GM23338 (cell line): Measurements from ENCODE around the gene KRTAP5-6. TPM values are rescaled to one million over a fixed set of nuclear protein-coding genes. Genes with fewer than 3 reads are reported as not detected.

Experiments
- ATAC-seq: fragments of 200-7000 bp; cut with Tn5 transposase; 3 replicates; pipeline ENCODE4 v1.9.1; 2020
- DNase-seq: peaks from one replicate; pipeline ENCODE4 v3.0.0-alpha.2; 2015; ENCODE audit warnings: low spot score
- H2AFZ ChIP-seq: fragments of 200-600 bp; sonication (generic); 2 replicates; pipeline ENCODE4 v1.8.0; 2016; ENCODE audit warnings: antibody characterized with exemption, mild to moderate bottlenecking, moderate library complexity
- H3F3A ChIP-seq: fragments of 200-600 bp; sonication (generic); replicated peaks from 2 replicates; pipeline ENCODE4 v1.8.0; 2017; ENCODE audit warnings: antibody characterized with exemption, mixed run types, low read depth
- H3K27ac ChIP-seq: fragments of 200-600 bp; sonication (generic); 2 replicates; pipeline ENCODE4 v1.6.1; 2016; ENCODE audit warnings: low read depth
- H3K27me3 ChIP-seq: fragments of 200-600 bp; sonication (generic); 2 replicates; pipeline ENCODE4 v1.8.0; 2016; ENCODE audit warnings: mild to moderate bottlenecking, mixed run types, moderate library complexity; ENCODE audit not compliant: insufficient read depth
- H3K36me3 ChIP-seq: fragments of 200-600 bp; sonication (generic); 2 replicates; pipeline ENCODE4 v1.8.0; 2016; ENCODE audit warnings: mild to moderate bottlenecking; ENCODE audit not compliant: insufficient read depth
- H3K4me1 ChIP-seq: fragments of 200-600 bp; sonication (generic); 2 replicates; pipeline ENCODE4 v1.8.0; 2016; ENCODE audit warnings: mild to moderate bottlenecking, moderate library complexity; ENCODE audit not compliant: insufficient read depth
- H3K4me2 ChIP-seq: fragments of 200-600 bp; sonication (generic); 2 replicates; pipeline ENCODE4 v1.7.1; 2017; ENCODE audit warnings: mixed run types
- H3K4me3 ChIP-seq: fragments of 200-600 bp; sonication (generic); 2 replicates; pipeline ENCODE4 v1.6.1; 2016; ENCODE audit warnings: mixed run types
- H3K79me2 ChIP-seq: fragments of 200-600 bp; sonication (generic); replicated peaks from 2 replicates; pipeline ENCODE4 v1.8.0; 2017; ENCODE audit warnings: mild to moderate bottlenecking; ENCODE audit not compliant: insufficient read depth
- H3K9me2 ChIP-seq: fragments of 200-600 bp; sonication (generic); 2 replicates; pipeline ENCODE4 v1.8.0; 2017; ENCODE audit not compliant: insufficient read depth
- H4K20me1 ChIP-seq: fragments of 200-600 bp; sonication (generic); replicated peaks from 2 replicates; pipeline ENCODE4 v1.8.0; 2017; ENCODE audit warnings: mild to moderate bottlenecking; ENCODE audit not compliant: insufficient read depth
- H3K27ac Mint-ChIP-seq: 2 replicates; pipeline ENCODE4 v1.8.0; 2020; ENCODE audit warnings: inconsistent platforms, mild to moderate bottlenecking, moderate library complexity, mixed read lengths
- H3K27me3 Mint-ChIP-seq: 3 replicates; pipeline ENCODE4 v1.8.0; 2022; ENCODE audit warnings: low read depth, mild to moderate bottlenecking, moderate library complexity, mixed read lengths, inconsistent platforms; ENCODE audit not compliant: insufficient read depth, poor library complexity
- H3K36me3 Mint-ChIP-seq: 3 replicates; pipeline ENCODE4 v1.8.0; 2021; ENCODE audit warnings: low read depth, mild to moderate bottlenecking, inconsistent platforms, moderate library complexity, mixed read lengths
- H3K4me1 Mint-ChIP-seq: 3 replicates; pipeline ENCODE4 v1.8.0; 2020; ENCODE audit warnings: mild to moderate bottlenecking, inconsistent platforms, mixed read lengths
- H3K4me3 Mint-ChIP-seq: 3 replicates; pipeline ENCODE4 v1.8.0; 2021; ENCODE audit warnings: moderate library complexity, mild to moderate bottlenecking, inconsistent platforms, mixed read lengths
- H3K9me3 Mint-ChIP-seq: 3 replicates; pipeline ENCODE4 v1.8.0; 2020; ENCODE audit warnings: moderate library complexity, mild to moderate bottlenecking, inconsistent platforms, mixed read lengths
- CTCF ChIP-seq, 2 experiments: fragments of 200-600 bp in 1 of 2; sonication (generic) in 1 of 2; conservative IDR thresholded peaks; 2 replicates each; pipeline versions ENCODE4 v1.5.1 to v1.6.1; 2016 to 2017; ENCODE audit warnings: antibody characterized with exemption in 2 of 2, low read depth in 2 of 2, mild to moderate bottlenecking in 2 of 2, moderate library complexity in 1 of 2
- ETS1 ChIP-seq: IDR thresholded peaks from 2 replicates; pipeline ENCODE4 v1.6.1; 2016; ENCODE audit warnings: antibody characterized with exemption
- EZH2 ChIP-seq: fragments of 200-600 bp; sonication (generic); IDR thresholded peaks from one replicate; pipeline ENCODE4 v1.8.0; 2017; ENCODE audit warnings: antibody characterized with exemption, mild to moderate bottlenecking, low read depth; ENCODE audit not compliant: unreplicated experiment
- EZH2phosphoT487 ChIP-seq: fragments of 200-600 bp; sonication (generic); IDR thresholded peaks from one replicate; pipeline ENCODE4 v1.8.1; 2018; ENCODE audit warnings: antibody characterized with exemption; ENCODE audit not compliant: unreplicated experiment
- POLR2AphosphoS5 ChIP-seq: IDR thresholded peaks from 2 replicates; pipeline ENCODE4 v1.6.1; 2016; ENCODE audit warnings: antibody characterized with exemption, low read depth
- REST ChIP-seq: IDR thresholded peaks from one replicate; pipeline ENCODE4 v1.6.1; 2018; ENCODE audit warnings: antibody characterized with exemption; ENCODE audit not compliant: unreplicated experiment
- STAT1 ChIP-seq: IDR thresholded peaks from one replicate; pipeline ENCODE4 v1.6.1; 2016; ENCODE audit warnings: antibody characterized with exemption; ENCODE audit not compliant: unreplicated experiment
- ZNF331 ChIP-seq: fragments of 250-450 bp; sonication (Bioruptor Pico); IDR thresholded peaks from 2 replicates; pipeline ENCODE4 v1.5.0; 2020; ENCODE audit warnings: low read depth, mild to moderate bottlenecking, moderate library complexity
- polyA plus RNA-seq: library from polyadenylated mRNA; unstranded; fragments of >200 nt; fragmentation: Nextera tagmentation; extraction: Ambion mirVana; gene quantifications from 2 replicates; pipeline ENCODE4 v1.2.1, GENCODE V29; 2016
- total RNA-seq: library from RNA; depleted of rRNA; stranded (reverse); fragments of >200 nt; shearing (Covaris generic); gene quantifications from 2 replicates; pipeline ENCODE4 v1.2.3, GENCODE V29; 2014
- TF ChIP-seq, protein P1 (sequence below): fragments of 250-450 bp; sonication (Bioruptor Pico); IDR thresholded peaks from 2 replicates; pipeline ENCODE4 v1.5.0; 2020; ENCODE audit warnings: mild to moderate bottlenecking, moderate library complexity

KRTAP5-6 gene
- total and polyA plus RNA-seq, 2 experiments from 2014 or later: not detected

DNA sequence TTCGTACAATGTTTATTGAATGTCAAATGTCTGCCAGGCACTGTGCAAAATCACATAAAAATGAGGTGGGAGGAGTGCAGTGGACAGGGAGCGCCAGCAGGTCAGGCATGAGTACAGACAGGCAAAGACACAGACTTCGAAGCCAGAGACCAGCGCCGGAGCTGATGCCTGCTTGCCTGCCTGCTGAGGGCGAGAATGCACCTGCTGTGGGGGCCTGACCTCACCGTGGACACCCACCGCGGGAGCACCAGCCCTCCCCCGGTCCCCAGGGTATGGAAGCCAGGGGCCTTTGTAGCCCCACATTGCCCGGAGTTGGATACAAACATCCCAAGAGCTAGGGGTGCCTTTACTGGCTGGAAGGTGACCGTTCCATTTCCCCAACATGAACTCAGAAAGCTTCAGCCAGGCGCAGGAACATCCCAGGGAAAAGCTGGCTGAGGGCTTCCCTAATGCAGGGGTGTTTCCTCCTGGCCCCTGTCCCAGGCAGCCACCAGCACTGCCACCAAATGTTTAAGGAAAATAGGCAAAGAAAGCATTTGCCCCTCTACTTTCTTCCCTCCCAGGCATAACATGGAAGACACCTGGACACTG lies 35.5 kb downstream of the KRTAP5-6 start (continued):
- no peak for TF ChIP-seq ETS1
- no peak for TF ChIP-seq STAT1

GRCh38 chr11:1733009-1733715 lies 36.2 kb downstream of the KRTAP5-6 start:
- no peaks in the 10 kb centered on the region; the same call in 1 of the 2 replicates for H3K27me3 ChIP-seq
- no peaks in the 10 kb centered on the region for H3K79me2 ChIP-seq
- no peak overlapping the region for H3K4me3 ChIP-seq
- Mint-ChIP-seq H3K27me3 (peaks cover 15% of the 10 kb centered on the region), H3K9me3 (peaks cover 10% of the 10 kb centered on the region), H3K27ac (no peak overlapping the region), H3K4me3 (no peak overlapping the region), H3K4me1 (no peaks in the 10 kb centered on the region; the same call in 2 of the 3 replicates), H3K36me3 (no peaks in the 10 kb centered on the region)
- H3K36me3 ChIP-seq: no peaks in the 10 kb centered on the region
- no peaks in the 10 kb centered on the region for H4K20me1 ChIP-seq
- no peak overlapping the region for H3K27ac ChIP-seq
- no peaks in the 10 kb centered on the region; the same call in 1 of the 2 replicates for H3K9me2 ChIP-seq
- no peak for DNase-seq
- no peak for ATAC-seq
- H3K4me2 ChIP-seq: no peak overlapping the region
- H2AFZ ChIP-seq: no peak overlapping the region
- H3K4me1 ChIP-seq: no peaks in the 10 kb centered on the region
- H3F3A ChIP-seq: peaks cover 8% of the 10 kb centered on the region; the same call in 1 of the 2 replicates
- no peak for TF ChIP-seq POLR2AphosphoS5
- no peak for TF ChIP-seq EZH2
- no peak for TF ChIP-seq CTCF (conservative IDR thresholded peaks at IDR 0.05; ENCODE audit: low read depth in 2 of 2)
- TF ChIP-seq, protein P1, sequence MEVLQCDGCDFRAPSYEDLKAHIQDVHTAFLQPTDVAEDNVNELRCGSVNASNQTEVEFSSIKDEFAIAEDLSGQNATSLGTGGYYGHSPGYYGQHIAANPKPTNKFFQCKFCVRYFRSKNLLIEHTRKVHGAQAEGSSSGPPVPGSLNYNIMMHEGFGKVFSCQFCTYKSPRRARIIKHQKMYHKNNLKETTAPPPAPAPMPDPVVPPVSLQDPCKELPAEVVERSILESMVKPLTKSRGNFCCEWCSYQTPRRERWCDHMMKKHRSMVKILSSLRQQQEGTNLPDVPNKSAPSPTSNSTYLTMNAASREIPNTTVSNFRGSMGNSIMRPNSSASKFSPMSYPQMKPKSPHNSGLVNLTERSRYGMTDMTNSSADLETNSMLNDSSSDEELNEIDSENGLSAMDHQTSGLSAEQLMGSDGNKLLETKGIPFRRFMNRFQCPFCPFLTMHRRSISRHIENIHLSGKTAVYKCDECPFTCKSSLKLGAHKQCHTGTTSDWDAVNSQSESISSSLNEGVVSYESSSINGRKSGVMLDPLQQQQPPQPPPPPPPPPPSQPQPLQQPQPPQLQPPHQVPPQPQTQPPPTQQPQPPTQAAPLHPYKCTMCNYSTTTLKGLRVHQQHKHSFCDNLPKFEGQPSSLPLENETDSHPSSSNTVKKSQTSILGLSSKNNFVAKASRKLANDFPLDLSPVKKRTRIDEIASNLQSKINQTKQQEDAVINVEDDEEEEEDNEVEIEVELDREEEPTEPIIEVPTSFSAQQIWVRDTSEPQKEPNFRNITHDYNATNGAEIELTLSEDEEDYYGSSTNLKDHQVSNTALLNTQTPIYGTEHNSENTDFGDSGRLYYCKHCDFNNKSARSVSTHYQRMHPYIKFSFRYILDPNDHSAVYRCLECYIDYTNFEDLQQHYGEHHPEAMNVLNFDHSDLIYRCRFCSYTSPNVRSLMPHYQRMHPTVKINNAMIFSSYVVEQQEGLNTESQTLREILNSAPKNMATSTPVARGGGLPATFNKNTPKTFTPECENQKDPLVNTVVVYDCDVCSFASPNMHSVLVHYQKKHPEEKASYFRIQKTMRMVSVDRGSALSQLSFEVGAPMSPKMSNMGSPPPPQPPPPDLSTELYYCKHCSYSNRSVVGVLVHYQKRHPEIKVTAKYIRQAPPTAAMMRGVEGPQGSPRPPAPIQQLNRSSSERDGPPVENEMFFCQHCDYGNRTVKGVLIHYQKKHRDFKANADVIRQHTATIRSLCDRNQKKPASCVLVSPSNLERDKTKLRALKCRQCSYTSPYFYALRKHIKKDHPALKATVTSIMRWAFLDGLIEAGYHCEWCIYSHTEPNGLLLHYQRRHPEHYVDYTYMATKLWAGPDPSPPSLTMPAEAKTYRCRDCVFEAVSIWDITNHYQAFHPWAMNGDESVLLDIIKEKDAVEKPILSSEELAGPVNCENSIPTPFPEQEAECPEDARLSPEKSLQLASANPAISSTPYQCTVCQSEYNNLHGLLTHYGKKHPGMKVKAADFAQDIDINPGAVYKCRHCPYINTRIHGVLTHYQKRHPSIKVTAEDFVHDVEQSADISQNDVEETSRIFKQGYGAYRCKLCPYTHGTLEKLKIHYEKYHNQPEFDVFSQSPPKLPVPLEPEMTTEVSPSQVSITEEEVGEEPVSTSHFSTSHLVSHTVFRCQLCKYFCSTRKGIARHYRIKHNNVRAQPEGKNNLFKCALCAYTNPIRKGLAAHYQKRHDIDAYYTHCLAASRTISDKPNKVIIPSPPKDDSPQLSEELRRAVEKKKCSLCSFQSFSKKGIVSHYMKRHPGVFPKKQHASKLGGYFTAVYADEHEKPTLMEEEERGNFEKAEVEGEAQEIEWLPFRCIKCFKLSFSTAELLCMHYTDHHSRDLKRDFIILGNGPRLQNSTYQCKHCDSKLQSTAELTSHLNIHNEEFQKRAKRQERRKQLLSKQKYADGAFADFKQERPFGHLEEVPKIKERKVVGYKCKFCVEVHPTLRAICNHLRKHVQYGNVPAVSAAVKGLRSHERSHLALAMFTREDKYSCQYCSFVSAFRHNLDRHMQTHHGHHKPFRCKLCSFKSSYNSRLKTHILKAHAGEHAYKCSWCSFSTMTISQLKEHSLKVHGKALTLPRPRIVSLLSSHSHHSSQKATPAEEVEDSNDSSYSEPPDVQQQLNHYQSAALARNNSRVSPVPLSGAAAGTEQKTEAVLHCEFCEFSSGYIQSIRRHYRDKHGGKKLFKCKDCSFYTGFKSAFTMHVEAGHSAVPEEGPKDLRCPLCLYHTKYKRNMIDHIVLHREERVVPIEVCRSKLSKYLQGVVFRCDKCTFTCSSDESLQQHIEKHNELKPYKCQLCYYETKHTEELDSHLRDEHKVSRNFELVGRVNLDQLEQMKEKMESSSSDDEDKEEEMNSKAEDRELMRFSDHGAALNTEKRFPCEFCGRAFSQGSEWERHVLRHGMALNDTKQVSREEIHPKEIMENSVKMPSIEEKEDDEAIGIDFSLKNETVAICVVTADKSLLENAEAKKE (CRISPR knock-in tag): no peak
- no peak for TF ChIP-seq REST
- no peak for TF ChIP-seq ETS1
- TF ChIP-seq ZNF331 (CRISPR knock-in tag): no peak
- TF ChIP-seq EZH2phosphoT487: no peak
